ENCODE results near the gene STK24. TPM values are rescaled to one million over a fixed set of nuclear protein-coding genes. Genes with fewer than 3 reads are reported as not detected.

STK24 gene
- total RNA-seq, 6 experiments from 2014 or later: 72.2 to 89.8 (median 80.5) TPM

DNA sequence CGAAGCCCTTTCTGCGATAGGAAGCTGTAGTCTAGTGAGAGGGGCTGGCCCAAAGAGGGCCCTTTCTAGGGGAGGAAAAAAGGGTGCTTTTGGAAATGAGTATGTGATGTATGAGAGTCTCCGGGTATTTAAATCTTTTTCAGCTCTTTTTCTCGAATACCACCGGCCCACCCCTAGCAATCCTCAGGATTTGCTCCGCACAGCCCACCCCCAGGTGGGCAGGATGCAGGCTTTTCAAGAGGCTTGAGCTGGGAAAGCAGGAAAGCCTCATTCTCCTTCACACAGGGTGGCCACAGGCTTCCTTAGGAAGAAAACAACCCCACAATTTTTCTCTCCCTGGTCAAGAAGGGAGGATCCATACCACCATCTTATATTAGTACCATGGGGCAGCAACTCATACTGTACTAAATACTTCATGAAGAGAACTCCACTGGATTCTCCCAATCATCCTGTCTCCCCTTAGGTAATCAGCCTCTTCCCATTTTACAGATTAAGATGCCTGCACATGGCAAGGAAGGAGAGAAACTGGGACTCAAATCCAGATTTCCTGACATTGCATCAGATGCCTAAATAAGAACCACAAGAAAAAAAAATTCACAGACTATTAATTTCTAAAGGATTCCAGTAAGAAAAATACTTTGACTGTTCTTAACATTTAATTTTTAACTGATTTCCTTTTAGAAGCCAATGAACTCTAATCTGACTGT, 84.4 kb downstream of the STK24 start:
- Mint-ChIP-seq H3K9me3 (no peaks in the 10 kb centered on the region), H3K36me3 (ENCODE audit: low read depth) (peaks cover 15% of the 10 kb centered on the region), H3K4me3 (no peak overlapping the region), H3K27ac (no peak overlapping the region), H3K4me1 (ENCODE audit: low read depth) (peaks cover 81% of the 10 kb centered on the region), H3K27me3 (ENCODE audit: insufficient read depth) (peaks cover 6% of the 10 kb centered on the region; the same call in 1 of the 2 replicates)
- no peak for TF ChIP-seq CTCF (IDR thresholded peaks at IDR 0.05)
- no peak for DNase-seq

- DNase-seq: no peak
- H3K27ac Mint-ChIP-seq: no peak overlapping the region
- no peak overlapping the region for H3K4me3 Mint-ChIP-seq
- H3K9me3 Mint-ChIP-seq: no peaks in the 10 kb centered on the region
- H3K4me1 Mint-ChIP-seq (ENCODE audit: low read depth): peaks cover 81% of the 10 kb centered on the region
- no peak for TF ChIP-seq CTCF (IDR thresholded peaks at IDR 0.05)
- H3K36me3 Mint-ChIP-seq (ENCODE audit: low read depth): peaks cover 7% of the 10 kb centered on the region
- peaks cover 6% of the 10 kb centered on the region; the same call in 1 of the 2 replicates for H3K27me3 Mint-ChIP-seq (ENCODE audit: insufficient read depth)
Measured at GRCh38 chr13:98490866-98491265, 86.0 kb downstream of the STK24 start.

GRCh38 chr13:98490195-98490836, 86.6 kb downstream of the STK24 start:
- Mint-ChIP-seq H3K4me1 (ENCODE audit: low read depth) (peaks cover 81% of the 10 kb centered on the region), H3K27ac (no peak overlapping the region), H3K9me3 (no peaks in the 10 kb centered on the region), H3K27me3 (ENCODE audit: insufficient read depth) (peaks cover 6% of the 10 kb centered on the region; the same call in 1 of the 2 replicates), H3K36me3 (ENCODE audit: low read depth) (peaks cover 5% of the 10 kb centered on the region), H3K4me3 (no peak overlapping the region; the same call in 1 of the 2 replicates)
- TF ChIP-seq CTCF (IDR thresholded peaks at IDR 0.05): no peak
- no peak for DNase-seq

GRCh38 chr13:98489446-98490194, 87.3 kb downstream of the STK24 start:
- no peaks in the 10 kb centered on the region for H3K9me3 Mint-ChIP-seq
- H3K4me3 Mint-ChIP-seq: no peak overlapping the region
- peak overlapping the region; percentile 30; the same call in 1 of the 2 replicates for H3K27ac Mint-ChIP-seq
- H3K36me3 Mint-ChIP-seq (ENCODE audit: low read depth): peaks cover 3% of the 10 kb centered on the region
- TF ChIP-seq CTCF (IDR thresholded peaks at IDR 0.05): no peak
- DNase-seq: no peak
- H3K4me1 Mint-ChIP-seq (ENCODE audit: low read depth): peaks cover 81% of the 10 kb centered on the region
- H3K27me3 Mint-ChIP-seq (ENCODE audit: insufficient read depth): peaks cover 6% of the 10 kb centered on the region

GRCh38 chr13:98488736-98489135, 88.2 kb downstream of the STK24 start:
- H3K4me1 Mint-ChIP-seq (ENCODE audit: low read depth): peaks cover 86% of the 10 kb centered on the region
- H3K9me3 Mint-ChIP-seq: no peaks in the 10 kb centered on the region
- DNase-seq: no peak
- no peak for TF ChIP-seq CTCF (IDR thresholded peaks at IDR 0.05)
- peaks cover 6% of the 10 kb centered on the region for H3K27me3 Mint-ChIP-seq (ENCODE audit: insufficient read depth)
- no peak overlapping the region for H3K4me3 Mint-ChIP-seq
- H3K36me3 Mint-ChIP-seq (ENCODE audit: low read depth): no peaks in the 10 kb centered on the region
- H3K27ac Mint-ChIP-seq: no peak overlapping the region
